HCT116 (cell line): ENCODE data around the gene SPATS2L. TPM values are rescaled to one million over a fixed set of nuclear protein-coding genes. Genes with fewer than 3 reads are reported as not detected.

Experiments used
- ATAC-seq: fragments of 200-7000 bp; cut with Tn5 transposase; 2 replicates; pipeline ENCODE4 v1.9.1; 2020; ENCODE audit warnings: mild to moderate bottlenecking, moderate library complexity
- BruUV-seq: library from RNA; stranded (reverse); fragments of 400-500 nt; replicated peaks from 2 replicates; lab custom pipeline; 2021; lab: Mats Ljungman, UMichigan
- CTCF ChIA-PET: fragments of 300-600 bp; sonication (Branson Sonifier 250); formaldehyde crosslinking; loops from one replicate; lab custom pipeline; 2021; ENCODE audit warnings: antibody characterized with exemption; lab: Charles Lee
- POLR2A ChIA-PET: fragments of 300-600, 350-600 bp; sonication (Branson Sonifier 250); formaldehyde crosslinking; loops from one replicate; lab custom pipeline; 2021; ENCODE audit warnings: antibody characterized with exemption; lab: Charles Lee
- RAD21 ChIA-PET, 2 experiments: fragments of 300-600 bp; sonication (Branson Sonifier 250); formaldehyde crosslinking; loops; one replicate each; lab custom pipeline; 2023; ENCODE audit warnings: low total read pairs in 2 of 2; ENCODE audit not compliant: uncharacterized antibody in 2 of 2, unreplicated experiment in 2 of 2, low non-redundant PET in 1 of 2; lab: Charles Lee
- DNase-seq: peaks from one replicate; pipeline ENCODE4 v3.0.0-alpha.2; 2010; ENCODE audit warnings: low read depth, low spot score
- H2AFZ ChIP-seq: fragments of 200-600 bp; shearing (Covaris generic), sonication (generic); 2 replicates; pipeline ENCODE4 v1.6.1; 2017; ENCODE audit warnings: low read depth, mixed run types, mixed read lengths, antibody characterized with exemption, low read length; ENCODE audit not compliant: poor library complexity, severe bottlenecking
- H3K27ac ChIP-seq: 2 replicates; pipeline ENCODE4 v1.5.1; 2012; ENCODE audit warnings: low read depth, low read length
- H3K27me3 ChIP-seq: fragments of 200-600 bp; sonication (generic); 2 replicates; pipeline ENCODE4 v1.6.1; 2016; ENCODE audit warnings: mixed run types, low read length, mixed read lengths; ENCODE audit not compliant: insufficient read depth
- H3K36me3 ChIP-seq, 2 experiments: fragments of 200-500 bp in 1 of 2; fragments of 200-600 bp in 1 of 2; sonication (Bioruptor generic) in 1 of 2; sonication (generic) in 1 of 2; 2 replicates each; pipeline versions ENCODE4 v1.5.1 to v1.6.1; 2014 to 2016; ENCODE audit warnings: low read length in 2 of 2, inconsistent platforms in 1 of 2, mixed read lengths in 1 of 2, mixed run types in 1 of 2; ENCODE audit not compliant: insufficient read depth in 2 of 2, control insufficient read depth in 1 of 2
- H3K4me1 ChIP-seq, 2 experiments: fragments of 200-600 bp in 1 of 2; sonication (generic) in 1 of 2; 2 replicates each; pipeline versions ENCODE4 v1.5.1 to v1.6.1; 2012 to 2017; ENCODE audit warnings: low read length in 2 of 2, inconsistent platforms in 1 of 2, mild to moderate bottlenecking in 1 of 2, mixed read lengths in 1 of 2, mixed run types in 1 of 2, moderate library complexity in 1 of 2; ENCODE audit not compliant: insufficient read depth in 2 of 2, control insufficient read depth in 1 of 2
- H3K4me2 ChIP-seq: fragments of 200-600 bp; sonication (generic); 2 replicates; pipeline ENCODE4 v1.6.1; 2017; ENCODE audit warnings: mixed run types, low read length, mixed read lengths
- H3K4me3 ChIP-seq, 2 experiments: fragments of 200-600 bp in 1 of 2; sonication (generic) in 1 of 2; replicated peaks in 1 of 2; 2 replicates each; pipeline ENCODE4 v1.5.1; 2011 to 2016; ENCODE audit warnings: low read length in 2 of 2, control low read depth in 1 of 2, low read depth in 1 of 2, mild to moderate bottlenecking in 1 of 2, mixed read lengths in 1 of 2, mixed run types in 1 of 2
- H3K79me2 ChIP-seq: fragments of 200-600 bp; sonication (generic); 2 replicates; pipeline ENCODE4 v1.6.1; 2017; ENCODE audit warnings: mild to moderate bottlenecking, mixed run types, low read length, moderate library complexity, mixed read lengths; ENCODE audit not compliant: insufficient read depth
- H3K9ac ChIP-seq: fragments of 200-600 bp; sonication (generic); 2 replicates; pipeline ENCODE4 v1.6.1; 2016; ENCODE audit warnings: low read length, mixed read lengths
- H3K9me2 ChIP-seq: fragments of 200-600 bp; sonication (generic), shearing (Covaris generic); 2 replicates; pipeline ENCODE4 v1.6.1; 2017; ENCODE audit warnings: mixed run types, mild to moderate bottlenecking, moderate library complexity; ENCODE audit not compliant: insufficient read depth
- H3K9me3 ChIP-seq, 2 experiments: fragments of 200-500 bp in 1 of 2; fragments of 200-600 bp in 1 of 2; sonication (Bioruptor generic) in 1 of 2; sonication (generic) in 1 of 2; 2 replicates each; pipeline ENCODE4 v1.6.1; 2014 to 2017; ENCODE audit warnings: low read length in 2 of 2, mixed read lengths in 2 of 2, inconsistent platforms in 1 of 2, low read depth in 1 of 2, mild to moderate bottlenecking in 1 of 2, mixed run types in 1 of 2, moderate library complexity in 1 of 2; ENCODE audit not compliant: control insufficient read depth in 1 of 2, insufficient read depth in 1 of 2
- H4K20me1 ChIP-seq: fragments of 200-600 bp; sonication (generic), shearing (Covaris generic); 2 replicates; pipeline ENCODE4 v1.6.1; 2017; ENCODE audit warnings: mixed run types, mild to moderate bottlenecking, moderate library complexity; ENCODE audit not compliant: insufficient read depth
- ATF3 ChIP-seq: IDR thresholded peaks from 2 replicates; pipeline ENCODE4 v1.6.1; 2012
- CBX3 ChIP-seq: IDR thresholded peaks from 2 replicates; pipeline ENCODE4 v1.6.1; 2012; ENCODE audit warnings: low read depth
- CTCF ChIP-seq, 3 experiments: fragments of 200-600 bp in 1 of 3; sonication (generic) in 1 of 3; IDR thresholded peaks in 2 of 3; conservative IDR thresholded peaks in 1 of 3; 2 replicates each; pipeline ENCODE4 v1.5.1; 2012 to 2017; ENCODE audit warnings: low read depth in 2 of 3, low read length in 2 of 3, antibody characterized with exemption in 1 of 3, borderline replicate concordance in 1 of 3, control low read depth in 1 of 3, mild to moderate bottlenecking in 1 of 3, mixed read lengths in 1 of 3, mixed run types in 1 of 3, moderate library complexity in 1 of 3; ENCODE audit not compliant: insufficient read depth in 1 of 3
- EGR1 ChIP-seq: IDR thresholded peaks from 2 replicates; pipeline ENCODE4 v1.6.1; 2012; ENCODE audit warnings: low read depth
- ELF1 ChIP-seq: IDR thresholded peaks from 2 replicates; pipeline ENCODE4 v1.6.1; 2012; ENCODE audit warnings: low read depth, borderline replicate concordance
- EZH2 ChIP-seq: fragments of 200-600 bp; sonication (generic); IDR thresholded peaks from 2 replicates; pipeline ENCODE4 v1.6.1; 2017; ENCODE audit warnings: antibody characterized with exemption, mixed run types
- EZH2phosphoT487 ChIP-seq: fragments of 200-600 bp; IDR thresholded peaks from 2 replicates; pipeline ENCODE4 v1.6.1; 2018; ENCODE audit warnings: antibody characterized with exemption, borderline replicate concordance
- FOSL1 ChIP-seq: IDR thresholded peaks from 2 replicates; pipeline ENCODE4 v1.6.1; 2012; ENCODE audit warnings: low read depth
- JUND ChIP-seq: IDR thresholded peaks from 2 replicates; pipeline ENCODE4 v1.6.1; 2012
- MAX ChIP-seq: IDR thresholded peaks from 2 replicates; pipeline ENCODE4 v1.6.1; 2012
- POLR2A ChIP-seq: IDR thresholded peaks from 2 replicates; pipeline ENCODE4 v1.7.0; 2011; ENCODE audit warnings: borderline replicate concordance; ENCODE audit not compliant: insufficient read depth, insufficient read length; ENCODE audit errors: extremely low read depth
- POLR2AphosphoS5 ChIP-seq: IDR thresholded peaks from 2 replicates; pipeline ENCODE4 v1.6.1; 2011; ENCODE audit warnings: mild to moderate bottlenecking, low read depth, low read length, moderate library complexity
- RAD21 ChIP-seq: IDR thresholded peaks from 2 replicates; pipeline ENCODE4 v1.6.1; 2012; ENCODE audit warnings: low read depth, mild to moderate bottlenecking
- REST ChIP-seq: IDR thresholded peaks from 2 replicates; pipeline ENCODE4 v1.6.1; 2012; ENCODE audit warnings: low read depth
- SIN3A ChIP-seq: IDR thresholded peaks from 2 replicates; pipeline ENCODE4 v1.6.1; 2012; ENCODE audit warnings: low read depth
- SRF ChIP-seq: IDR thresholded peaks from 2 replicates; pipeline ENCODE4 v1.6.1; 2012; ENCODE audit warnings: low read depth
- YY1 ChIP-seq: IDR thresholded peaks from 2 replicates; pipeline ENCODE4 v1.6.1; 2011; ENCODE audit warnings: low read length, low read depth, moderate library complexity, mild to moderate bottlenecking; ENCODE audit not compliant: insufficient replicate concordance; ENCODE audit errors: extremely low read depth
- ZFX ChIP-seq: fragments of 450-650 bp; IDR thresholded peaks from 2 replicates; pipeline ENCODE4 v1.6.1; 2017
- ZNF274 ChIP-seq: fragments of 200-500 bp; sonication (Bioruptor generic); IDR thresholded peaks from 2 replicates; pipeline ENCODE4 v1.6.1; 2014; ENCODE audit warnings: mild to moderate bottlenecking, low read depth, low read length, inconsistent platforms
- intact Hi-C: fragments of 100-400 bp; cut with micrococcal nuclease; formaldehyde crosslinking; loops from 2 replicates; pipeline ENCODE4 v1.10.0; 2022
- total RNA-seq: library from RNA; stranded (reverse); gene quantifications from one replicate; pipeline ENCODE4 v1.2.1, GENCODE V29; 2021; ENCODE audit not compliant: unreplicated experiment

The SPATS2L gene
- total RNA-seq, 1 experiment from 2014 or later: 87.1 TPM

- H3K36me3 ChIP-seq: no peaks in the 10 kb centered on the region
- H3K4me3 ChIP-seq: no peak overlapping the region
- RAD21 ChIA-PET: no interaction called here
- H3K79me2 ChIP-seq: no peaks in the 10 kb centered on the region
- no peak overlapping the region for H3K27ac ChIP-seq
- H3K9me3 ChIP-seq: no peaks in the 10 kb centered on the region
- DNase-seq: no peak
- CTCF ChIA-PET: no interaction called here
- no peak overlapping the region for H3K9ac ChIP-seq
- no peak overlapping the region for H2AFZ ChIP-seq
- peaks cover 0 to 4% of the 10 kb centered on the region in 2 experiments; a peak in 1 of 4 replicates for H3K4me1 ChIP-seq
- TF ChIP-seq ZNF274: no peak
- TF ChIP-seq POLR2A: no peak
- no peak for TF ChIP-seq SIN3A
- no peak for TF ChIP-seq POLR2AphosphoS5
- TF ChIP-seq MAX: no peak
- no peak for TF ChIP-seq CBX3
- no peak for TF ChIP-seq ATF3
- TF ChIP-seq JUND: no peak
- no peak for TF ChIP-seq EGR1
- no peak for TF ChIP-seq EZH2
- TF ChIP-seq CTCF (IDR thresholded peaks at IDR 0.05 in 2 of 3, conservative IDR thresholded peaks at IDR 0.05 in 1 of 3; ENCODE audit: borderline replicate concordance in 1 of 3, insufficient read depth in 1 of 3, low read depth in 2 of 3, low read length in 2 of 3): no peak
- no peak for TF ChIP-seq ZFX
- TF ChIP-seq SRF: no peak
- no peak for TF ChIP-seq REST
- TF ChIP-seq FOSL1: no peak
- TF ChIP-seq YY1: no peak
- TF ChIP-seq EZH2phosphoT487: no peak
- TF ChIP-seq RAD21: no peak
- TF ChIP-seq ELF1: no peak
- TF ChIP-seq, all 23 proteins: peak for 0
- intact Hi-C loops: no loop called here
- POLR2A ChIA-PET: no interaction called here
- H4K20me1 ChIP-seq: no peaks in the 10 kb centered on the region
- no peaks in the 10 kb centered on the region for H3K9me2 ChIP-seq
- BruUV-seq: no TSS peak
- no peak for ATAC-seq
- no peaks in the 10 kb centered on the region for H3K27me3 ChIP-seq
- H3K4me2 ChIP-seq: no peak overlapping the region
Observed at GRCh38 chr2:200288670-200289429, 17.6 kb upstream of the SPATS2L start.
